Measurements from ENCODE around the gene RAN.
A peak's percentile ranks its signal among the peaks of the same experiment; 100 is the strongest.

Gene RAN

DNA sequence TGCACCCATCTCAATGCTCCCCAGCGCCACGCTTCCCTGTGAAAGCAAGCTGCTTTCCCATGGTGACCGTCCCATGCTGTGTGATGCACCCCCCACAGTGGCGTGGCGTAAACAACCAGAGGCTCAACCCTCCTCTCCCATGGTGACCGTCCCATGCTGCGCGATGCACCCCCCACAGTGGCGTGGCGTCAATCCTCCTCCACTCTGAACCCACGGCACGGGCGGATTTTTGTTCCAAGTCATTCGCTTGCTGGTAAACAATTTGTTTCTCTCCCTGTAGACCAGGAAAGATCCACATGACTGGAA is 41.7 kb upstream of the RAN start:
- no peak for DNase-seq (ENCODE audit: low read depth)
- no peak for TF ChIP-seq CTCF (IDR thresholded peaks at IDR 0.05; ENCODE audit: low read length, missing control alignments)
- no peak overlapping the region for H3K4me3 ChIP-seq (replicated peaks; ENCODE audit: low read depth, low read length)

DNA sequence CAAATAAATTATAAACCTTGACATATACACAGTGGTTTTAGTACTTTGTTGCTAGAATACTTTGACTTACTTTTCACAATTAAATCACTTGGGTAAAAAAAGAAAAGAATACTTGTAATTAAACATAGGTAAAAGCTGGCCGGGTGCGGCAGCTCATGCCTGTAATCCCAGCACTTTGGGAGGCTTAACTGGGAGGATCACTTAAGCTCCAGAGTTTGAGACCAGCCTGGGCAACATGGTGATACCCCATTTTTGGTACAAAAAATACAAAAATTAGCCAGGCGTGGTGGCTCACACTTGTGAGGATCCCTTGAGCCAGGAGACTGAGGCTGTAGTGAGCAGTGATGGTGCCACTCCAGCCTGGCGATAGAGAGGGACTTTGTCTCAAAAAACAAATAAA is 40.6 kb upstream of the RAN start:
- no peak overlapping the region for H3K4me3 ChIP-seq (replicated peaks; ENCODE audit: low read depth, low read length)
- no peak for TF ChIP-seq CTCF (IDR thresholded peaks at IDR 0.05; ENCODE audit: low read length, missing control alignments)
- no peak for DNase-seq (ENCODE audit: low read depth)

DNA sequence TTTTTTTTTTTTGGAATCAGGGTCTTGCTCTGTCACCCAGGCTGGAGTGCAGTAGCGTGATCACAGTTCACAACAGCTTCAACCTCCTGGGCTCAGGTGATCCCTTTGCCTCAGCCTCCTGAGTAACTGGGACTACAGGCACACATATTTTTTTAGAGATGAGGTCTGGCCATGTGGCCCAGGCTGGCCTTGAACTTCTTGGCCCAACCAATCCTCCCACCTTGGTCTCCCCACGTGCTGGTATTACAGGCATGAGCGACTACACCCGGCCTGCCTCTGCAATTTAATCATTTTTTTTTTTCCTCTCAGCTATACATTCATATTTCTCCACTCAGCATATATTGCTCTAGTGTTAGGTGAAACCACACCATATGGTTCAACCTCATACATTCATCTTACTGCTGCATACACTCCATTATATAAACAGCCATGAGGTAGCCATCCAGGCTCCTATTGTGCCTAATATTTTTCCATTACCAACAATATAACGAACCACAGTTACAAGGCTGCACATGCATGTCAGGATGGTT is 39.9 kb upstream of the RAN start:
- no peak for DNase-seq (ENCODE audit: low read depth)
- no peak for TF ChIP-seq CTCF (IDR thresholded peaks at IDR 0.05; ENCODE audit: low read length, missing control alignments)

DNA sequence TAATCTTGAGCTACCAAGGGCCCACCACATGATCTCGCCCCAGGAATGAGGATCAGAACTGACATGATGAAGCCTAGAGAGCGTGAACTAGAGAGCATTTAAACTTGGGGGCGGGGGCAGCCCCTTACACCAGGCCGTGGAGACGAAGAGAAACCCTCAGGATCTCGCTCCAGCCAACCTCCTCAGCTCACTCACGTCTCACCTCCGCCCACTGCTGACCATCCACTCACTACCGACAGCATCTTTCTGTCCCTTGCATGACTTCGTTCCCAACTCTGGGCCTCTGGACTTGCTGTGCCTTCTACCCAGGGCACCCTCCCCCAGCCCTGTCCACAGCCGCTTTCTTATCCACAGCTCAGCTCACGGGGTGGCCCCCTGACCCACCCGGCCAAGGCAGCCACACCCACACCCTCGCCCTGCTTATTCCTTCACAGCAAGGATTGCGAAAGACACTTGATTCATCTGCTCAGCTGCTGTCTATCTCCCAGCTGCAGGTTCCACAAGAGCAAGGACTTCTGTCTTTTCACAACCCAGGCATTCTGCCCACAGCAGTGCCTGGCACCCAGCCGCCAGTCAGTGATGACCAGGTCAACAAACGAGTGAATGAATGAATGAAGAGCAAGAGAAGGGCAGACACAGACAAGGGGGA is 39.2 kb upstream of the RAN start:
- no peak for TF ChIP-seq CTCF (IDR thresholded peaks at IDR 0.05; ENCODE audit: low read length, missing control alignments)
- H3K4me3 ChIP-seq (replicated peaks; ENCODE audit: low read depth, low read length): no peak overlapping the region
- DNase-seq (ENCODE audit: low read depth): peak; percentile 56

More for the DNA sequence above, 39.9 kb upstream of the RAN start:
- no peak overlapping the region for H3K4me3 ChIP-seq (replicated peaks; ENCODE audit: low read depth, low read length)

DNA sequence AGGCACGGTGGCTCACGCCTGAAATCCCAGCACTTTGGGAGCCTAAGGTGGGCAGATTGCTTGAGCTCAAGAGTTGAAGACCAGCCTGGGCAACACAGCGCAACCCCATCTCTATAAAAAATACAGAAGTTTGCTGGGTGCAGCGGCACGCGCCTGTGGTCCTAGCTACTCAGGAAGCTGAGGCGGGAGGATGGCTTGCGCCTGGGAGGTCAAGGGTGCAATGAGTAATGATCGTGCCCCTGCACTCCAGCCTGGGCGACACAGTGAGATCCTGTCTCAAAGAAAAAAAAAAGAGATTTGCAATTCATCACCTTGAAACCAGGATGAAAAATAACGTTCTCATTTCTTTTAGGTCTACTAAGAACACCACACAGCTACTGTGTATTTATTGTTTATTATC is 36.9 kb upstream of the RAN start:
- DNase-seq (ENCODE audit: low read depth): no peak
- no peak for TF ChIP-seq CTCF (IDR thresholded peaks at IDR 0.05; ENCODE audit: low read length, missing control alignments)
- no peak overlapping the region for H3K4me3 ChIP-seq (replicated peaks; ENCODE audit: low read depth, low read length)

- no peak overlapping the region for H3K4me3 ChIP-seq (replicated peaks; ENCODE audit: low read depth, low read length)
- no peak for TF ChIP-seq CTCF (IDR thresholded peaks at IDR 0.05; ENCODE audit: low read length, missing control alignments)
- no peak for DNase-seq (ENCODE audit: low read depth)
Observed at GRCh38 chr12:130835436-130835835, 36.4 kb upstream of the RAN start.

DNA sequence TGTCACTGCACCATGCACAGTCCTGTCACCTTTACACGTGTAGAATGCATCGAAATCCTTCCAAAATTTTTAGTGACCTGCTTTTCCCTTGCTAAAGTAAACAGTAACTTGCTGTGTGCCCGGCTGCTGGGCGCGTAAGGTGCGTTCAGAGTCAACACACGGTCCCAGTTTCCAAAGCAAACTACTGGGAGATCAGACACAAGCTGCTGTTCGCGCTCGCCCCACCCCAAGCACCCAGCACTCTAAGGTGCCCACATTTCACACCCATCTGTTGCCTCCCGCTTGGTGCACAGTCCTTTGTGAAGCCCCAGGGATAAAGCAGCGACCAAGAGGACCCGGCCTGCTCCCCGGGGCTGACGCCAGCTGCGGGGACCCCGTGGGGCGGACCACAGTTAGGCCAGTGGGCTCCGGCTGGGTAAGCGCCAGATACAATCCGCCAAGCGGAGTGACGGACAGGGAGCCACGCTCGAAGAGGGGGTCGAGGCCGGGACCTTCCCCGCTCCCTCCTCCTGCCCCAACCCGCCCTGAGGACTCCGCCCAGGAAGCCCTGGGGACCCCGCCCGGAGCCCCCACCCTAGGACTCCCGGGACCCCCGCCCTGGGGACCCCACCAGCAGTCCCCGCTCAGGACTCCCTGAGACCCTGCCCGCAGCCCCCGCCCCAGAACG is 33.4 kb upstream of the RAN start:
- no peak for TF ChIP-seq CTCF (IDR thresholded peaks at IDR 0.05; ENCODE audit: low read length, missing control alignments)
- DNase-seq (ENCODE audit: low read depth): peak; percentile 18
- H3K4me3 ChIP-seq (replicated peaks; ENCODE audit: low read depth, low read length): peak overlapping the region; percentile 86
